KMS-11 (cell line): Measurements from ENCODE around the gene ATL3.
"Not testable (repeated sequence)": the region's sequence is repeated elsewhere in the genome, so short reads cannot be mapped to it uniquely, and the experiment has no call there.

Source experiments
- H2AFZ ChIP-seq: fragments of 200-600 bp; sonication (generic); 2 replicates; pipeline ENCODE4 v1.6.1; 2016; ENCODE audit warnings: antibody characterized with exemption, mixed run types, low read depth
- H3K27ac ChIP-seq: fragments of 200-600 bp; sonication (generic); 2 replicates; pipeline ENCODE4 v1.6.1; 2016; ENCODE audit warnings: mild to moderate bottlenecking, mixed run types
- H3K27me3 ChIP-seq: fragments of 200-600 bp; sonication (generic); 2 replicates; pipeline ENCODE4 v1.6.1; 2017; ENCODE audit warnings: mild to moderate bottlenecking, low read depth, mixed run types, moderate library complexity; ENCODE audit not compliant: insufficient read depth
- H3K36me3 ChIP-seq: fragments of 200-600 bp; sonication (generic); 2 replicates; pipeline ENCODE4 v1.6.1; 2017; ENCODE audit warnings: mild to moderate bottlenecking, mixed run types; ENCODE audit not compliant: insufficient read depth
- H3K4me1 ChIP-seq: fragments of 200-600 bp; sonication (generic); 2 replicates; pipeline ENCODE4 v1.6.1; 2016; ENCODE audit warnings: mild to moderate bottlenecking, low read depth, mixed run types; ENCODE audit not compliant: poor library complexity, severe bottlenecking
- H3K4me2 ChIP-seq: fragments of 200-600 bp; sonication (generic); 2 replicates; pipeline ENCODE4 v1.7.0; 2016; ENCODE audit warnings: mild to moderate bottlenecking, mixed run types
- H3K4me3 ChIP-seq: fragments of 200-600 bp; sonication (generic); IDR thresholded peaks from 2 replicates; pipeline ENCODE4 v1.6.1; 2017; ENCODE audit warnings: low read depth, low read length, mixed read lengths; ENCODE audit not compliant: insufficient read depth
- H3K79me2 ChIP-seq: fragments of 200-600 bp; sonication (generic); 2 replicates; pipeline ENCODE4 v1.6.1; 2016; ENCODE audit warnings: low read depth, mixed run types; ENCODE audit not compliant: insufficient read depth
- H3K9ac ChIP-seq: fragments of 200-600 bp; sonication (generic); 2 replicates; pipeline ENCODE4 v1.6.1; 2016; ENCODE audit warnings: mild to moderate bottlenecking, mixed run types
- H4K20me1 ChIP-seq: fragments of 200-600 bp; sonication (generic); 2 replicates; pipeline ENCODE4 v1.6.1; 2016; ENCODE audit warnings: mild to moderate bottlenecking, mixed run types; ENCODE audit not compliant: insufficient read depth
- CTCF ChIP-seq: fragments of 200-600 bp; sonication (generic); conservative IDR thresholded peaks from 2 replicates; pipeline ENCODE4 v1.6.1; 2017; ENCODE audit warnings: low read depth, mild to moderate bottlenecking, antibody characterized with exemption, low read length, moderate library complexity, mixed read lengths

The ATL3 gene

GRCh38 chr11:63623513-63624140 is 47.5 kb downstream of the ATL3 start:
- Histone ChIP-seq H3K4me1 (peaks cover 18% of the 10 kb centered on the region), H3K27me3 (no peaks in the 10 kb centered on the region), H3K4me3 (no peak overlapping the region)

GRCh38 chr11:63622323-63622722 is 48.9 kb downstream of the ATL3 start:
- H3K27me3 ChIP-seq: no peaks in the 10 kb centered on the region
- no peak overlapping the region for H2AFZ ChIP-seq
- peaks cover 18% of the 10 kb centered on the region for H3K4me1 ChIP-seq
- H3K36me3 ChIP-seq: no peaks in the 10 kb centered on the region
- no peaks in the 10 kb centered on the region for H4K20me1 ChIP-seq
- H3K4me3 ChIP-seq: no peak overlapping the region
- no peak for TF ChIP-seq CTCF
- H3K4me2 ChIP-seq: no peak overlapping the region
- no peak overlapping the region for H3K9ac ChIP-seq
- no peak overlapping the region for H3K27ac ChIP-seq
- no peaks in the 10 kb centered on the region for H3K79me2 ChIP-seq

More at GRCh38 chr11:63623513-63624140, 47.5 kb downstream of the ATL3 start:
- no peak overlapping the region for H3K27ac ChIP-seq
- H3K4me2 ChIP-seq: no peak overlapping the region
- H2AFZ ChIP-seq: no peak overlapping the region
- no peaks in the 10 kb centered on the region for H3K79me2 ChIP-seq
- H3K36me3 ChIP-seq: no peaks in the 10 kb centered on the region
- no peaks in the 10 kb centered on the region for H4K20me1 ChIP-seq
- H3K9ac ChIP-seq: no peak overlapping the region
- no peak for TF ChIP-seq CTCF

- H3K9ac ChIP-seq: no peak overlapping the region
- H3K4me1 ChIP-seq: peaks cover 18% of the 10 kb centered on the region
- H3K27ac ChIP-seq: no peak overlapping the region
- H2AFZ ChIP-seq: no peak overlapping the region
- H4K20me1 ChIP-seq: no peaks in the 10 kb centered on the region
- no peak overlapping the region for H3K4me2 ChIP-seq
- H3K27me3 ChIP-seq: no peaks in the 10 kb centered on the region
- no peak overlapping the region for H3K4me3 ChIP-seq
- no peaks in the 10 kb centered on the region for H3K79me2 ChIP-seq
- H3K36me3 ChIP-seq: no peaks in the 10 kb centered on the region
- no peak for TF ChIP-seq CTCF
Observed at GRCh38 chr11:63621071-63621470, 50.1 kb downstream of the ATL3 start.

GRCh38 chr11:63619967-63620366 is 51.2 kb downstream of the ATL3 start:
- Histone ChIP-seq H3K27me3 (no peaks in the 10 kb centered on the region), H3K27ac (no peak overlapping the region), H2AFZ (no peak overlapping the region), H3K9ac (no peak overlapping the region), H3K36me3 (no peaks in the 10 kb centered on the region), H3K4me2 (no peak overlapping the region), H3K4me3 (no peak overlapping the region), H3K79me2 (no peaks in the 10 kb centered on the region), H3K4me1 (peaks cover 16% of the 10 kb centered on the region), H4K20me1 (no peaks in the 10 kb centered on the region)
- TF ChIP-seq CTCF: no peak

- peaks cover 12% of the 10 kb centered on the region for H3K4me1 ChIP-seq
- not testable (repeated sequence) for H3K79me2 ChIP-seq, H3K27ac ChIP-seq, H3K4me3 ChIP-seq, H3K36me3 ChIP-seq, H3K9ac ChIP-seq, H4K20me1 ChIP-seq, H3K27me3 ChIP-seq, H3K4me2 ChIP-seq, H2AFZ ChIP-seq
Observed at GRCh38 chr11:63617686-63618085, 53.5 kb downstream of the ATL3 start.
